T-helper 2 cell treated with Interferon-gamma antibody and Interleukin-4, amounts not matched to agents 5 μg/mL and 100 μg/mL, for 36 hours (primary cell): ENCODE results near the gene ALK.

Experiments used
- DNase-seq: peaks from one replicate; pipeline ENCODE4 v3.0.0; 2021; ENCODE audit warnings: low spot score
- H3K27ac Mint-ChIP-seq: one replicate; pipeline ENCODE4 v1.8.0; 2021; ENCODE audit warnings: mild to moderate bottlenecking, mixed read lengths
- H3K27me3 Mint-ChIP-seq: one replicate; pipeline ENCODE4 v1.8.0; 2021; ENCODE audit warnings: low read depth, mixed read lengths
- H3K36me3 Mint-ChIP-seq: one replicate; pipeline ENCODE4 v1.8.0; 2021; ENCODE audit warnings: low read depth, mixed read lengths
- H3K4me1 Mint-ChIP-seq: one replicate; pipeline ENCODE4 v1.8.0; 2021; ENCODE audit warnings: low read depth, mixed read lengths
- H3K4me3 Mint-ChIP-seq: one replicate; pipeline ENCODE4 v1.8.0; 2022; ENCODE audit warnings: mild to moderate bottlenecking, moderate library complexity, mixed read lengths
- H3K9me3 Mint-ChIP-seq: one replicate; pipeline ENCODE4 v1.8.0; 2021; ENCODE audit warnings: mixed read lengths

The ALK gene

GRCh38 chr2:29562896-29563295 is 358.5 kb downstream of the ALK start:
- no peaks in the 10 kb centered on the region for H3K9me3 Mint-ChIP-seq
- no peaks in the 10 kb centered on the region for H3K4me1 Mint-ChIP-seq
- peaks cover 3% of the 10 kb centered on the region for H3K27me3 Mint-ChIP-seq
- no peak overlapping the region for H3K27ac Mint-ChIP-seq
- no peaks in the 10 kb centered on the region for H3K36me3 Mint-ChIP-seq
- DNase-seq, result no peak
- H3K4me3 Mint-ChIP-seq, result no peak overlapping the region

- no peak overlapping the region for H3K27ac Mint-ChIP-seq
- H3K27me3 Mint-ChIP-seq, result peaks cover 3% of the 10 kb centered on the region
- H3K4me1 Mint-ChIP-seq, result no peaks in the 10 kb centered on the region
- H3K4me3 Mint-ChIP-seq, result no peak overlapping the region
- DNase-seq, result no peak
- H3K9me3 Mint-ChIP-seq, result no peaks in the 10 kb centered on the region
- no peaks in the 10 kb centered on the region for H3K36me3 Mint-ChIP-seq
Observed at GRCh38 chr2:29562319-29562718, 359.1 kb downstream of the ALK start.

- H3K27me3 Mint-ChIP-seq, result peaks cover 3% of the 10 kb centered on the region
- DNase-seq, result no peak
- no peaks in the 10 kb centered on the region for H3K9me3 Mint-ChIP-seq
- no peak overlapping the region for H3K4me3 Mint-ChIP-seq
- no peaks in the 10 kb centered on the region for H3K4me1 Mint-ChIP-seq
- no peak overlapping the region for H3K27ac Mint-ChIP-seq
- no peaks in the 10 kb centered on the region for H3K36me3 Mint-ChIP-seq
Observed at GRCh38 chr2:29561628-29562027, 359.8 kb downstream of the ALK start.

- no peak overlapping the region for H3K4me3 Mint-ChIP-seq
- no peaks in the 10 kb centered on the region for H3K36me3 Mint-ChIP-seq
- no peak for DNase-seq
- H3K9me3 Mint-ChIP-seq, result no peaks in the 10 kb centered on the region
- H3K4me1 Mint-ChIP-seq, result no peaks in the 10 kb centered on the region
- H3K27me3 Mint-ChIP-seq, result peaks cover 5% of the 10 kb centered on the region
- H3K27ac Mint-ChIP-seq, result no peak overlapping the region
Observed at GRCh38 chr2:29561181-29561580, 360.2 kb downstream of the ALK start.

- DNase-seq, result no peak
- Mint-ChIP-seq H3K36me3 (no peaks in the 10 kb centered on the region), H3K27me3 (peaks cover 6% of the 10 kb centered on the region), H3K9me3 (no peaks in the 10 kb centered on the region), H3K4me3 (no peak overlapping the region), H3K27ac (no peak overlapping the region), H3K4me1 (no peaks in the 10 kb centered on the region)
Observed at GRCh38 chr2:29560566-29560965, 360.8 kb downstream of the ALK start.

GRCh38 chr2:29560030-29560429 is 361.4 kb downstream of the ALK start:
- H3K27ac Mint-ChIP-seq, result no peak overlapping the region
- no peak for DNase-seq
- H3K4me3 Mint-ChIP-seq, result no peak overlapping the region
- no peaks in the 10 kb centered on the region for H3K36me3 Mint-ChIP-seq
- H3K9me3 Mint-ChIP-seq, result no peaks in the 10 kb centered on the region
- H3K27me3 Mint-ChIP-seq, result peaks cover 11% of the 10 kb centered on the region
- H3K4me1 Mint-ChIP-seq, result no peaks in the 10 kb centered on the region

GRCh38 chr2:29559578-29559977 is 361.8 kb downstream of the ALK start:
- Mint-ChIP-seq H3K27ac (no peak overlapping the region), H3K27me3 (peaks cover 11% of the 10 kb centered on the region), H3K9me3 (no peaks in the 10 kb centered on the region), H3K4me3 (no peak overlapping the region), H3K4me1 (no peaks in the 10 kb centered on the region), H3K36me3 (no peaks in the 10 kb centered on the region)
- no peak for DNase-seq

- no peaks in the 10 kb centered on the region for H3K4me1 Mint-ChIP-seq
- H3K9me3 Mint-ChIP-seq, result no peaks in the 10 kb centered on the region
- no peak overlapping the region for H3K4me3 Mint-ChIP-seq
- peaks cover 15% of the 10 kb centered on the region for H3K27me3 Mint-ChIP-seq
- H3K27ac Mint-ChIP-seq, result no peak overlapping the region
- no peak for DNase-seq
- no peaks in the 10 kb centered on the region for H3K36me3 Mint-ChIP-seq
Observed at GRCh38 chr2:29558097-29558496, 363.3 kb downstream of the ALK start.

GRCh38 chr2:29557268-29557667 is 364.1 kb downstream of the ALK start:
- no peaks in the 10 kb centered on the region for H3K4me1 Mint-ChIP-seq
- no peak overlapping the region for H3K27ac Mint-ChIP-seq
- no peak for DNase-seq
- H3K9me3 Mint-ChIP-seq, result no peaks in the 10 kb centered on the region
- H3K27me3 Mint-ChIP-seq, result peaks cover 22% of the 10 kb centered on the region
- H3K4me3 Mint-ChIP-seq, result no peak overlapping the region
- no peaks in the 10 kb centered on the region for H3K36me3 Mint-ChIP-seq

GRCh38 chr2:29549069-29549380 is 372.4 kb downstream of the ALK start:
- Mint-ChIP-seq H3K9me3 (no peaks in the 10 kb centered on the region), H3K4me3 (no peak overlapping the region), H3K36me3 (no peaks in the 10 kb centered on the region), H3K27me3 (peaks cover 23% of the 10 kb centered on the region), H3K4me1 (no peaks in the 10 kb centered on the region), H3K27ac (no peak overlapping the region)
- DNase-seq, result no peak

GRCh38 chr2:29544917-29545316 is 376.5 kb downstream of the ALK start:
- Mint-ChIP-seq H3K36me3 (no peaks in the 10 kb centered on the region), H3K9me3 (no peaks in the 10 kb centered on the region), H3K4me1 (no peaks in the 10 kb centered on the region), H3K4me3 (no peak overlapping the region), H3K27ac (no peak overlapping the region), H3K27me3 (peaks cover 13% of the 10 kb centered on the region)
- no peak for DNase-seq

GRCh38 chr2:29544031-29544430 is 377.4 kb downstream of the ALK start:
- DNase-seq, result no peak
- Mint-ChIP-seq H3K27ac (no peak overlapping the region), H3K4me1 (no peaks in the 10 kb centered on the region), H3K9me3 (no peaks in the 10 kb centered on the region), H3K27me3 (peaks cover 13% of the 10 kb centered on the region), H3K36me3 (no peaks in the 10 kb centered on the region), H3K4me3 (no peak overlapping the region)

- no peak for DNase-seq
- Mint-ChIP-seq H3K27ac (no peak overlapping the region), H3K9me3 (no peaks in the 10 kb centered on the region), H3K36me3 (no peaks in the 10 kb centered on the region), H3K27me3 (peaks cover 15% of the 10 kb centered on the region), H3K4me3 (no peak overlapping the region), H3K4me1 (no peaks in the 10 kb centered on the region)
Observed at GRCh38 chr2:29535188-29535587, 386.2 kb downstream of the ALK start.

- DNase-seq, result no peak
- H3K36me3 Mint-ChIP-seq, result no peaks in the 10 kb centered on the region
- peaks cover 6% of the 10 kb centered on the region for H3K4me1 Mint-ChIP-seq
- no peak overlapping the region for H3K4me3 Mint-ChIP-seq
- H3K27ac Mint-ChIP-seq, result no peak overlapping the region
- H3K27me3 Mint-ChIP-seq, result peaks cover 11% of the 10 kb centered on the region
- no peaks in the 10 kb centered on the region for H3K9me3 Mint-ChIP-seq
Observed at GRCh38 chr2:29532436-29532835, 388.9 kb downstream of the ALK start.

- DNase-seq, result no peak
- H3K36me3 Mint-ChIP-seq, result no peaks in the 10 kb centered on the region
- peaks cover 6% of the 10 kb centered on the region for H3K4me1 Mint-ChIP-seq
- H3K9me3 Mint-ChIP-seq, result no peaks in the 10 kb centered on the region
- H3K27me3 Mint-ChIP-seq, result peaks cover 11% of the 10 kb centered on the region
- H3K27ac Mint-ChIP-seq, result no peak overlapping the region
- no peak overlapping the region for H3K4me3 Mint-ChIP-seq
Observed at GRCh38 chr2:29531626-29532025, 389.8 kb downstream of the ALK start.

- Mint-ChIP-seq H3K27ac (no peak overlapping the region), H3K27me3 (peaks cover 6% of the 10 kb centered on the region), H3K36me3 (no peaks in the 10 kb centered on the region), H3K4me3 (no peak overlapping the region), H3K9me3 (no peaks in the 10 kb centered on the region), H3K4me1 (peaks cover 6% of the 10 kb centered on the region)
- no peak for DNase-seq
Observed at GRCh38 chr2:29530281-29530680, 391.1 kb downstream of the ALK start.
